ENCODE results near the gene ACSS1. TPM values are rescaled to one million over a fixed set of nuclear protein-coding genes. Genes with fewer than 3 reads are reported as not detected.

The ACSS1 gene
- total and polyA plus RNA-seq, 2 experiments from 2014 or later = 1.3 to 4.1 TPM

DNA sequence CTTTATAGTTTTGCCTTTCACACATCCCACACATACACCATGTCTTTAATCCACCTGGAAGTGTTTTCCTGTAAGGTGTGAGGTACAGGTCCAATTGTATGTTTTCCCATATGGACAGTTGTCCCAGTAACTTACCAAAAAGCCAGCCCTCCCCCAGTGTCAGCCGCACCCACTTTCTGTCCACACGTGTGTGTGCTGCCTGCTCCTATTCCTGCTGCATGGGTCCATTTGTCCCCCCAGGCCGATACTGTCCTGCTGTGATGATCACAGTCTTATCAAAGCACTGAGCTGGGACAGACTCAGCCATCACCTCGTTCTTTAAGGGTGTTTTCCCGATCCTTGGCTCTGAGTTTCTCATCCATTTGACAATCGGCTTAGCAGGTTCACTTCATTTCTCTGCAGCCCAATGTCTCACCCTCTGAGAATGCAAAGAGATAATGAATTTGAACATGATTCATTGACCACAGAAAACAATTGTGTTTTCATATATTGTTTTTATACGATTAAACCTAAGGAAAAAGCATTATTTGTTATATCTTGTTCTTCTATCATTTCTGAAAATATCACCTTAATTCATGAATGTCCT is 14.4 kb upstream of the ACSS1 start:
- H3K4me2 ChIP-seq = no peak overlapping the region
- H4K20me1 ChIP-seq (replicated peaks; ENCODE audit: insufficient read depth) = no peaks in the 10 kb centered on the region
- peaks cover 8% of the 10 kb centered on the region; the same call in 1 of the 2 replicates for H3K4me1 ChIP-seq (ENCODE audit: insufficient read depth)
- H3K79me2 ChIP-seq (replicated peaks; ENCODE audit: insufficient read depth) = no peaks in the 10 kb centered on the region
- peaks cover 18% of the 10 kb centered on the region for H3K27me3 ChIP-seq (ENCODE audit: insufficient read depth)
- Mint-ChIP-seq H3K4me3 (no peak overlapping the region), H3K27me3 (ENCODE audit: insufficient read depth, low read depth, poor library complexity) (peaks cover 19% of the 10 kb centered on the region), H3K4me1 (peaks cover 19% of the 10 kb centered on the region), H3K9me3 (no peaks in the 10 kb centered on the region; the same call in 2 of the 3 replicates), H3K36me3 (ENCODE audit: low read depth) (no peaks in the 10 kb centered on the region), H3K27ac (no peak overlapping the region)
- DNase-seq (ENCODE audit: low spot score) = no peak
- no peaks in the 10 kb centered on the region for H3K36me3 ChIP-seq (ENCODE audit: insufficient read depth)
- peaks cover 5% of the 10 kb centered on the region; the same call in 1 of the 2 replicates for H3F3A ChIP-seq (replicated peaks; ENCODE audit: low read depth)
- H2AFZ ChIP-seq = no peak overlapping the region
- TF ChIP-seq CTCF (conservative IDR thresholded peaks at IDR 0.05; ENCODE audit: low read depth in 2 of 2) (no peak), ZNF114 (CRISPR knock-in tag; IDR thresholded peaks at IDR 0.05) (no peak), JUNB (IDR thresholded peaks at IDR 0.05; ENCODE audit: unreplicated experiment) (no peak), ETS1 (IDR thresholded peaks at IDR 0.05) (no peak), REST (IDR thresholded peaks at IDR 0.05; ENCODE audit: unreplicated experiment) (no peak), POLR2AphosphoS5 (IDR thresholded peaks at IDR 0.05; ENCODE audit: low read depth) (no peak), CREB1 (CRISPR knock-in tag; IDR thresholded peaks at IDR 0.05; ENCODE audit: low read depth) (no peak), STAT1 (IDR thresholded peaks at IDR 0.05; ENCODE audit: unreplicated experiment) (no peak), ZNF331 (CRISPR knock-in tag; IDR thresholded peaks at IDR 0.05; ENCODE audit: low read depth) (no peak)
- TF ChIP-seq, protein P1, sequence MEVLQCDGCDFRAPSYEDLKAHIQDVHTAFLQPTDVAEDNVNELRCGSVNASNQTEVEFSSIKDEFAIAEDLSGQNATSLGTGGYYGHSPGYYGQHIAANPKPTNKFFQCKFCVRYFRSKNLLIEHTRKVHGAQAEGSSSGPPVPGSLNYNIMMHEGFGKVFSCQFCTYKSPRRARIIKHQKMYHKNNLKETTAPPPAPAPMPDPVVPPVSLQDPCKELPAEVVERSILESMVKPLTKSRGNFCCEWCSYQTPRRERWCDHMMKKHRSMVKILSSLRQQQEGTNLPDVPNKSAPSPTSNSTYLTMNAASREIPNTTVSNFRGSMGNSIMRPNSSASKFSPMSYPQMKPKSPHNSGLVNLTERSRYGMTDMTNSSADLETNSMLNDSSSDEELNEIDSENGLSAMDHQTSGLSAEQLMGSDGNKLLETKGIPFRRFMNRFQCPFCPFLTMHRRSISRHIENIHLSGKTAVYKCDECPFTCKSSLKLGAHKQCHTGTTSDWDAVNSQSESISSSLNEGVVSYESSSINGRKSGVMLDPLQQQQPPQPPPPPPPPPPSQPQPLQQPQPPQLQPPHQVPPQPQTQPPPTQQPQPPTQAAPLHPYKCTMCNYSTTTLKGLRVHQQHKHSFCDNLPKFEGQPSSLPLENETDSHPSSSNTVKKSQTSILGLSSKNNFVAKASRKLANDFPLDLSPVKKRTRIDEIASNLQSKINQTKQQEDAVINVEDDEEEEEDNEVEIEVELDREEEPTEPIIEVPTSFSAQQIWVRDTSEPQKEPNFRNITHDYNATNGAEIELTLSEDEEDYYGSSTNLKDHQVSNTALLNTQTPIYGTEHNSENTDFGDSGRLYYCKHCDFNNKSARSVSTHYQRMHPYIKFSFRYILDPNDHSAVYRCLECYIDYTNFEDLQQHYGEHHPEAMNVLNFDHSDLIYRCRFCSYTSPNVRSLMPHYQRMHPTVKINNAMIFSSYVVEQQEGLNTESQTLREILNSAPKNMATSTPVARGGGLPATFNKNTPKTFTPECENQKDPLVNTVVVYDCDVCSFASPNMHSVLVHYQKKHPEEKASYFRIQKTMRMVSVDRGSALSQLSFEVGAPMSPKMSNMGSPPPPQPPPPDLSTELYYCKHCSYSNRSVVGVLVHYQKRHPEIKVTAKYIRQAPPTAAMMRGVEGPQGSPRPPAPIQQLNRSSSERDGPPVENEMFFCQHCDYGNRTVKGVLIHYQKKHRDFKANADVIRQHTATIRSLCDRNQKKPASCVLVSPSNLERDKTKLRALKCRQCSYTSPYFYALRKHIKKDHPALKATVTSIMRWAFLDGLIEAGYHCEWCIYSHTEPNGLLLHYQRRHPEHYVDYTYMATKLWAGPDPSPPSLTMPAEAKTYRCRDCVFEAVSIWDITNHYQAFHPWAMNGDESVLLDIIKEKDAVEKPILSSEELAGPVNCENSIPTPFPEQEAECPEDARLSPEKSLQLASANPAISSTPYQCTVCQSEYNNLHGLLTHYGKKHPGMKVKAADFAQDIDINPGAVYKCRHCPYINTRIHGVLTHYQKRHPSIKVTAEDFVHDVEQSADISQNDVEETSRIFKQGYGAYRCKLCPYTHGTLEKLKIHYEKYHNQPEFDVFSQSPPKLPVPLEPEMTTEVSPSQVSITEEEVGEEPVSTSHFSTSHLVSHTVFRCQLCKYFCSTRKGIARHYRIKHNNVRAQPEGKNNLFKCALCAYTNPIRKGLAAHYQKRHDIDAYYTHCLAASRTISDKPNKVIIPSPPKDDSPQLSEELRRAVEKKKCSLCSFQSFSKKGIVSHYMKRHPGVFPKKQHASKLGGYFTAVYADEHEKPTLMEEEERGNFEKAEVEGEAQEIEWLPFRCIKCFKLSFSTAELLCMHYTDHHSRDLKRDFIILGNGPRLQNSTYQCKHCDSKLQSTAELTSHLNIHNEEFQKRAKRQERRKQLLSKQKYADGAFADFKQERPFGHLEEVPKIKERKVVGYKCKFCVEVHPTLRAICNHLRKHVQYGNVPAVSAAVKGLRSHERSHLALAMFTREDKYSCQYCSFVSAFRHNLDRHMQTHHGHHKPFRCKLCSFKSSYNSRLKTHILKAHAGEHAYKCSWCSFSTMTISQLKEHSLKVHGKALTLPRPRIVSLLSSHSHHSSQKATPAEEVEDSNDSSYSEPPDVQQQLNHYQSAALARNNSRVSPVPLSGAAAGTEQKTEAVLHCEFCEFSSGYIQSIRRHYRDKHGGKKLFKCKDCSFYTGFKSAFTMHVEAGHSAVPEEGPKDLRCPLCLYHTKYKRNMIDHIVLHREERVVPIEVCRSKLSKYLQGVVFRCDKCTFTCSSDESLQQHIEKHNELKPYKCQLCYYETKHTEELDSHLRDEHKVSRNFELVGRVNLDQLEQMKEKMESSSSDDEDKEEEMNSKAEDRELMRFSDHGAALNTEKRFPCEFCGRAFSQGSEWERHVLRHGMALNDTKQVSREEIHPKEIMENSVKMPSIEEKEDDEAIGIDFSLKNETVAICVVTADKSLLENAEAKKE (CRISPR knock-in tag; IDR thresholded peaks at IDR 0.05) = no peak
- no peak overlapping the region for H3K27ac ChIP-seq (ENCODE audit: low read depth)
- H3K9me2 ChIP-seq (ENCODE audit: insufficient read depth) = no peaks in the 10 kb centered on the region; the same call in 1 of the 2 replicates
- H3K4me3 ChIP-seq = no peak overlapping the region
- ATAC-seq = no peak
